ENCODE data around the gene GJB2. TPM values are rescaled to one million over a fixed set of nuclear protein-coding genes. Genes with fewer than 3 reads are reported as not detected.

The GJB2 gene
- 1 to 10 TPM in 2 of 4 donors, under 1 TPM in 2; 0.46 to 3.1 (median 1.4) TPM for total RNA-seq

DNA sequence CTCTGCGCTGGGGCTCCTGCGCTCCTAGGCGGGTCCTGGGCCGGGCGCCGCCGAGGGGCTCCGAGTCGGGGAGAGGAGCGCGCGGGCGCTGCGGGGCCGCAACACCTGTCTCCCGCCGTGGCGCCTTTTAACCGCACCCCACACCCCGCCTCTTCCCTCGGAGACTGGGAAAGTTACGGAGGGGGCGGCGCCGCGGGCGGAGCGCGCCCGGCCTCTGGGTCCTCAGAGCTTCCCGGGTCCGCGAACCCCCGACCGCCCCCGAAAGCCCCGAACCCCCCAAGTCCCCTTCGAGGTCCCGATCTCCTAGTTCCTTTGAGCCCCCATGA is at the start of gene GJB2:
Gene GJB2, minus strand, starts transcription at position 103 of the 326 bp plus-strand sequence. CDS start 3,357 bp downstream, outside the sequence.
- Histone ChIP-seq H3K36me3 (no peaks in the 10 kb centered on the region), H3K9me3 (no peaks in the 10 kb centered on the region), H3K27ac (no peak within 1 kb of the TSS), H3K4me3 (replicated peaks in 1 of 3) (peak within 1 kb of the TSS; percentile 40 to 90 (median 64)), H3K27me3 (no peaks in the 10 kb centered on the region), H3K4me1 (peaks cover 5 to 22% of the 10 kb centered on the region in 2 donors)
- no CpG with 5 or more reads among the region's 39 CpGs for WGBS, 2 donors
- intact Hi-C loops (cut with DNase I), result loop anchor here (5.0 kb wide), 1 partner anchor 290 kb away; no protein-coding TSS in a partner anchor
- TF ChIP-seq, protein P1, sequence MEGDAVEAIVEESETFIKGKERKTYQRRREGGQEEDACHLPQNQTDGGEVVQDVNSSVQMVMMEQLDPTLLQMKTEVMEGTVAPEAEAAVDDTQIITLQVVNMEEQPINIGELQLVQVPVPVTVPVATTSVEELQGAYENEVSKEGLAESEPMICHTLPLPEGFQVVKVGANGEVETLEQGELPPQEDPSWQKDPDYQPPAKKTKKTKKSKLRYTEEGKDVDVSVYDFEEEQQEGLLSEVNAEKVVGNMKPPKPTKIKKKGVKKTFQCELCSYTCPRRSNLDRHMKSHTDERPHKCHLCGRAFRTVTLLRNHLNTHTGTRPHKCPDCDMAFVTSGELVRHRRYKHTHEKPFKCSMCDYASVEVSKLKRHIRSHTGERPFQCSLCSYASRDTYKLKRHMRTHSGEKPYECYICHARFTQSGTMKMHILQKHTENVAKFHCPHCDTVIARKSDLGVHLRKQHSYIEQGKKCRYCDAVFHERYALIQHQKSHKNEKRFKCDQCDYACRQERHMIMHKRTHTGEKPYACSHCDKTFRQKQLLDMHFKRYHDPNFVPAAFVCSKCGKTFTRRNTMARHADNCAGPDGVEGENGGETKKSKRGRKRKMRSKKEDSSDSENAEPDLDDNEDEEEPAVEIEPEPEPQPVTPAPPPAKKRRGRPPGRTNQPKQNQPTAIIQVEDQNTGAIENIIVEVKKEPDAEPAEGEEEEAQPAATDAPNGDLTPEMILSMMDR (IDR thresholded peaks at IDR 0.05), result no peak
- TF ChIP-seq POLR2A (IDR thresholded peaks at IDR 0.05), result peak in 1 of 2 donors; percentile 12
- DNase-seq, result peak; percentile 30 to 31

DNA sequence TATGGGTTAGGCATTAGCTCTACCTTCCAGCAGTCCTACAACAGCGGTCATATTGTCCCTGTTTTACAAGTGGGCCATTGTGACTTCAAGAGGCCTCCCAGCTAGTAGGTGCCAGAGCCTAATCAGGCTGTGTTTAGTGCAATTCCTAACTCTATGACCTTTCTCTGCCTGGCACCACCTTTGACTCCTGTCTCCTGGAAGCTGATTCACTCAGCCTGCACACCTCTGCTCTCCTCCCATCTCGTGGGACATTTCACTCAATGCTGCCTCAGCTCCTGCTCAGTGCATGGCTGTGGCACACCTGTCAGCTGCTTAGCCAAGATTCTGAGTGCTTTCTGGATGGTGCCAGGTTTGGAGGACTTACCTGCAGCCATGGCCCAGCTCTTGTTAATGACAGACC is 48.9 kb upstream of the GJB2 start:
- Histone ChIP-seq H3K4me1 (peaks cover 4 to 23% of the 10 kb centered on the region in 2 donors), H3K4me3 (replicated peaks in 1 of 3) (no peak overlapping the region), H3K27me3 (no peaks in the 10 kb centered on the region), H3K27ac (no peak overlapping the region), H3K36me3 (no peaks in the 10 kb centered on the region), H3K9me3 (no peaks in the 10 kb centered on the region)
- intact Hi-C loops (cut with DNase I), result no loop called here
- TF ChIP-seq, protein P1 (IDR thresholded peaks at IDR 0.05), result no peak
- no peak for TF ChIP-seq POLR2A (IDR thresholded peaks at IDR 0.05)
- DNase-seq, result peak; percentile 46 to 63
- 41 to 48% methylated on average over 2 of the region's 2 CpGs for WGBS, 2 donors

DNA sequence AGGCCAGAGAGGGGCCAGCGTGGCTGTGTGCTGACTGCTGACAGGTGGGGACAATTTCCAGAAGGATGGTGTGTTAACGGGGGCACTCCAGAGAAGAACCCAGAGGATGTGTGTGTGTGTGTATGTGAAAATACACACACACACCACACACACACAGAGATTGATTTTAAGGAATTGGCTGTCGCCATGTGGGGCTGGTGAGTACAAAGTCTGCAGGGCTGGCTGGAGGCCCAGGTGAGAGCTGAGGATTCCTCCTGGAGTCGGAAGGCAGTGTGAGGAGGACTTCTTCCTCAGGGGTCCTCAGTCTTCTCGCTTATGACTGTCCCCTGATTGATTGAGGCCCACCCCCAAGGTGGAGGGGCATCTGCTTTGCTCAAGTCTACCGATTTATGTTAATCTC is 47.0 kb upstream of the GJB2 start:
- TF ChIP-seq, protein P1 (IDR thresholded peaks at IDR 0.05), result no peak
- TF ChIP-seq POLR2A (IDR thresholded peaks at IDR 0.05), result no peak
- Histone ChIP-seq H3K27me3 (no peaks in the 10 kb centered on the region), H3K4me1 (peaks cover 4 to 23% of the 10 kb centered on the region in 2 donors), H3K27ac (no peak overlapping the region), H3K36me3 (no peaks in the 10 kb centered on the region), H3K9me3 (no peaks in the 10 kb centered on the region), H3K4me3 (replicated peaks in 1 of 3) (no peak overlapping the region)
- intact Hi-C loops (cut with DNase I), result no loop called here
- DNase-seq, result no peak
- 88% methylated on average over 4 to 6 of the region's 6 CpGs for WGBS, 2 donors

DNA sequence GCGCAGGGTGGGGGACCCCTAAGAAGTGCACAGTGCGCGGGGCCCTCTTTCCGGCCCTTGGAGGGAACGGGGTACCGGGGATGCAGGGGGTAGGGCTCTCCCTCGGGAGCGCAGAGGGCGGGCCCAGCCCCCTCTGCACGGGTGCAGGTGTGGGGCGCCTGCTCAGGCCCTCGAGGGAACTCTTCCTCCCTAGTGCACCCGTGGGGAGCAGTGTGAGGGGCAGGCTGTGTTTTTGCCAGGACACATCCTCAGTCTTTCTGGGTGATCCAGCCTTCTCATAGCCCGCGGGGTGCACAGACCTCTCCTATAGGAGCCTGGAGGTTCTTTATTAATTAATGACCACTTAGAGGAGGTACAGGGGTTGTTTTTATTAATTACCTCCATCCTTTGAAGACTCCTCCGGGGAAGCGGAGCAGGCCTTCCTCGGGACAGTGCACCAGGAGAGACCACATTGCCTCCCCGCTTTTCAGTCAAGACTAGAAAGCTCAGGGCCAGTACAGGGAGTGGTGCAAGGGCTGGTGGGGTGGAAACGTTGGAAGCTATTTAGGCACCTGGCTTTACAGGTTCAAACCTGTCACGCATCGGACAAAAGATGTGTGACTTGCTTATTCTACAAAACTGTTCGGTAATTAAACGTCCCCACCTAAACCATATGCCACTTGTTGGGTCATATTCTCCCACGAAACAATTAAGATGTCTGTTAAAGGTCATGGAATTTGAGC is 40.0 kb upstream of the GJB2 start:
- intact Hi-C loops (cut with DNase I), result no loop called here
- H3K4me1 ChIP-seq, result peaks cover 0 to 12% of the 10 kb centered on the region in 2 donors
- no peaks in the 10 kb centered on the region for H3K27me3 ChIP-seq
- WGBS, 2 donors, result 64 to 78% methylated on average over 12 to 15 of the region's 25 CpGs
- H3K4me3 ChIP-seq (replicated peaks in 1 of 3), result peak overlapping the region; percentile 5 to 44 (median 36)
- H3K9me3 ChIP-seq, result no peaks in the 10 kb centered on the region
- no peak for TF ChIP-seq POLR2A (IDR thresholded peaks at IDR 0.05)
- TF ChIP-seq, protein P1 (IDR thresholded peaks at IDR 0.05), result no peak
- no peak overlapping the region for H3K27ac ChIP-seq
- H3K36me3 ChIP-seq, result no peaks in the 10 kb centered on the region
- no peak for DNase-seq

DNA sequence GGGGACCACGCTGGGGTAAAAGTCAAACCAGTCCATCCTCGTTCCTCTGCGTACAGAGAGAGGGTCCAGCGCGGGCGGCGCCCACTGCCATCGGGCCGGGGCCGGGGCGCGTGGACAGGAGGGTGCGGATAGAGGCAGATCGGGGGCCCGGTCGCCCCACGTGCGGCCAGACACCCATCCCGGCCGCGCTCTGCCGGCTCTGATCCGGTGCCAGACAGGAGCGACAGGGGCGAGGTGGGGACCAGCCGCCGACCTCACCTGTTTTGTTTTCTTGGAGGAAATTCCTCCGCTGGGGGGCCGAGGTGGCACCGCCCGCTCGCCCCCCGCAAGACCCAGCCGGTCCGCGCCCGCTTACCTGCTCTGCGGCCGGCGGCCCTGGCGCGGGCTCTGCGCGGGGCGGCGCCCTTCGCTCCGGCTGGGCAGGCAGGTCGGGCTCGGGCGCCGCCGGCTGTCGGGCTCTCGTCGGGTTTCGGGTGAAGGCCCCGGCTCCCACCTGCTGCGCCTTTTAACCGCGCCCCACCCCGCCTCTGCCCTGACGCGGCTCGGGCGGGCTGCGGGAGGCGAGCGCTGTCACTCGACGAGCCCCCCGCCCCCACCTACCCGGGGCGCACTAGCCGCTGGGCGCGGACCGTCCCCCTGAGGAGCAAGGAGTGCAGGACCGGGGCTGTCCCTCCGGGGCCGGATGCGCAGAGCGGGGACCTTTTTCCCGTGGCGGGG is 39.3 kb upstream of the GJB2 start, which contains the start of gene GJB6:
Gene GJB6, minus strand, starts transcription at position 481 of the 717 bp plus-strand sequence. CDS start 8,839 bp downstream, outside the sequence.
- peak; percentile 62 to 70 for DNase-seq
- H3K27ac ChIP-seq, result no peak within 1 kb of the TSS
- H3K4me3 ChIP-seq (replicated peaks in 1 of 3), result peak within 1 kb of the TSS; percentile 5 to 44 (median 36)
- H3K9me3 ChIP-seq, result no peaks in the 10 kb centered on the region
- peaks cover 0 to 12% of the 10 kb centered on the region in 2 donors for H3K4me1 ChIP-seq
- no peaks in the 10 kb centered on the region for H3K27me3 ChIP-seq
- H3K36me3 ChIP-seq, result no peaks in the 10 kb centered on the region
- 3 to 8% methylated on average over 10 to 32 of the region's 85 CpGs for WGBS, 2 donors
- intact Hi-C loops (cut with DNase I), result no loop called here
- TF ChIP-seq, protein P1 (IDR thresholded peaks at IDR 0.05), result peak in 3 of 6 experiments; percentile 4 to 21 (median 19)
- no peak for TF ChIP-seq POLR2A (IDR thresholded peaks at IDR 0.05)
